Activated CD4-positive, alpha-beta T cell treated with anti-CD3 and anti-CD28 coated beads, Interleukin-2, amount 50 U/mL, for 16 hours (primary cell): ENCODE results near the gene LRWD1.
A peak's percentile ranks its signal among the peaks of the same experiment; 100 is the strongest.

Experiments used
- DNase-seq: peaks from one replicate; pipeline ENCODE4 v3.0.0-alpha.2; 2020

Gene LRWD1

GRCh38 chr7:102464577-102465280 is at the start of gene LRWD1, which contains the start of gene ALKBH4:
Gene LRWD1, plus strand, starts transcription at chr7:102464984. Its CDS starts 97 bp downstream, at chr7:102465081.
Gene ALKBH4, minus strand, starts transcription at chr7:102464863. Its CDS starts 27 bp downstream, at chr7:102464836.
- DNase-seq, result peak; percentile 96

DNA sequence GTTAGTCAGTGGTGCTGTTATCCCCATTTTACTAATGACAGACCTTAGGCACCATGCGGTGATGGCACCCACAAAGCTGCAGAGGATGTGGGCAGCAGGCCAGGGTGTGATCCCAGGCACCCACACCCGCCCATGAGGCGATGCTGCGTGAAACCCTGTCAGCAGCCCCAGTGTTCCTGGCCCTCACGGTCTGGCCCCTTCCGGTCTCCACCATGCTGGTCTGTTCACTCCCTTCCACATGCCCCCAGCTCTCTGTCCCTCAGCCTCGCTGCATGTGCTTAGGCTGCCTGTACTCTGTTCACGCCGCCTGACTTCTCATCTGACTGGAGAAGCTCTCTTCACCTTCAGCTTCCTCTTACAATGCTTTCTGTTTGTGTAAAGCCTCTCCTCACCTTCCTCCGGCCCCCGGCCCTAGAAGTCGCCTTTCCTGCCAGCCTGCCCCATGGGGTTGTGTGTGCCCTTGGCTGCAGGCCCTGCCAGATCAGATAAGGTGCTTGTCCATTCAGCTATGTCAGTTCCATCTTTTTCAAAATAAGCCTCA is 49.0 kb upstream of the LRWD1 start:
- peak; percentile 85 for DNase-seq

DNA sequence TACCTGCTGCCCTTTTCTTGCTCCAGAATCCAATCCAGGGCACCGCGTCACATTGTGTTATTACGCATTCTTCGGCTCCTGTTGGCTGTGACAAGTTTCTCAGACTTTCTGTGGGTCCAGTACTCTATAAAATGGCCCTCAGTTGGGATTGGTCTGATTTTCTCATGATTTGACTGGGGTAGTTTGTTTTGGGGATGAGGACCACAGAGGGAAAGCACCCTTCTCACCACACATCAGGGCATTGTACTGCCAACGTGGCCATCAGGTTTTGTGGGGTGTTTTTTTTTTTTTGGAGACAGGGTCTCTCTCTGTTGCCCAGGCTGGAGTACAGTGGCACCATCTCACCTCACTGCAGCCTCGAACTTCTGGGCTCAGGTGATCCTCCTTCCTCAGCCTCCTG is 48.4 kb upstream of the LRWD1 start:
- DNase-seq, result no peak

DNA sequence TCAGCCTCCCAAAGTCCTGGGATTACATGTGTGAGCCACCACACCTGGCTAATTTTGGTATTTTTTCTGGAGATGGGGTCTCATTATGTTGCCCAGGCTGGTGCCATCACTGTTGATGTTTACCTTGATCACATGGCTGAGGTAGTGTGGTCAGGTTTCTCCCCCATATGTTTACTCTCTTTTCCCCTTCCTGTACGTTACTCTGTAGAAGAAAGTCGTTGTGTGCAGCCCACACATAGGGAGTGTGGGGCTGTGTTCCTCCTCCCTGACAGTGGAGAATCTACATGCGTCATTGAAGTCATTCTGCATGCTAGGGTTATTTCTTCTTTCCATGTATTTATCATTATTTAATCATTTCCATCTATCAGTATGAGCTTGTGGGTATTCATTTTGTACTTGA is 47.7 kb upstream of the LRWD1 start:
- no peak for DNase-seq

- DNase-seq, result no peak
Observed at GRCh38 chr7:102418592-102418991, 46.2 kb upstream of the LRWD1 start.

GRCh38 chr7:102421706-102422240 is 43.0 kb upstream of the LRWD1 start:
- DNase-seq, result no peak

DNA sequence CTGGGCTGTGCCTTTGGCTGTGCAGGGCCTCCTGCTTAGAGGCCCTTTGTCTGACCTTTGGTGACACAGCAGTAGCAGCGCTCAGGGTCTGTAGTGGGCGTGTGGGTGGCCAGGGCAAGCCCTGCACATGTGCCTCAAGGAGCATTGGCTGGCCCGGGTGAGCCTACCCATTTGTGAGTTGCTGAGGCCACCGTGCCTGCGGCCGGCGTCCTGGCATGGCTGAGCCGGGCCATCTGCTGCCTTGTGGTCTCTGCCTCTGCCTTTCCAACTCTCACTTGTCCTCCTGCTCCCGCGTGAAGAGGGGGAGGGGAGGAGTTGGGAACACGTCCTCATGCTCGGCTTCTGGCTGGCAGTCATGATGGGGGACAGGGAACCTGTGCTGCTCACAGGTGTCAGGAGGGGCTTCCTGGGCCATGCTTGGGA is 40.6 kb upstream of the LRWD1 start:
- no peak for DNase-seq

DNA sequence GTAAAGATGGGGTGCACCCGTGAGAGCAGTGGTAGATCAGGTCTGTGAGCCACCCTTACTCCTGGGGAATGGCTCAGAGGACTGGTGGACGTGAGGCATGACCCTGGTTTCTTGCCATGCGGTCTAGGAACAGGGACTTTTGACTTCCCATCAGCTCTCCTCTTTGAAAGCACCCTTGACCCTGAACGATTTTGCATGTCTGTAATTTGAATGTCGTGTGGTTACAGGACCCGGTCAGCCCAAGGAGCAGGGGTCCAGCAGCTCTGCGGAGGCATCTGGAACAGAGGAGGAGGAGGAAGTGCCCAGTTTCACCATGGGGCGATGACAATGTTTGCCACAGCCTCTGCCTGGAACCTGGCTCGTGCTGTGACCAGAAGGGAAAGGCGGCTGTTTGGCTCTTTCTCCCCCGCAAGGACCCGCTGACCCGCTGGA is 40.0 kb upstream of the LRWD1 start:
- no peak for DNase-seq

- peak; percentile 93 for DNase-seq
Observed at GRCh38 chr7:102425639-102426267, 39.0 kb upstream of the LRWD1 start.

- DNase-seq, result peak; percentile 91
Observed at GRCh38 chr7:102426268-102427018, 38.3 kb upstream of the LRWD1 start.

DNA sequence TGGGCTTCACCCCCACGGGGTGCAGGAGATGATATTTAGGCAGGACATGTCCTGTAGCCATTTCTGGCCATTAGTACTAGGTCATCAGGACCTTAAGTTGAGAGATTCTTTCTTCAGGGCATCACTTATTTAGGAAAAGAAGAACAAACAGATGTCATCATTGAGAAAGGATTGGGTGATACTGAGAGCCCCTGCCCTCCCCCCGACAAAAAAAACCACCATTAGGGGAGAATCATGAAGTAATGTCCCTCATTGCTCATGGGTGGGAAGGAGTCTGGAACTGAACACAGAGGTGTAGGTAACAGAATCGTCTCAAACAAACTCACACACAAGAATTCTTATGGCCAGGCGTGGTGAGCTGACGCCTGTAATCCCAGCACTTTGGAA is 37.8 kb upstream of the LRWD1 start:
- DNase-seq, result no peak

DNA sequence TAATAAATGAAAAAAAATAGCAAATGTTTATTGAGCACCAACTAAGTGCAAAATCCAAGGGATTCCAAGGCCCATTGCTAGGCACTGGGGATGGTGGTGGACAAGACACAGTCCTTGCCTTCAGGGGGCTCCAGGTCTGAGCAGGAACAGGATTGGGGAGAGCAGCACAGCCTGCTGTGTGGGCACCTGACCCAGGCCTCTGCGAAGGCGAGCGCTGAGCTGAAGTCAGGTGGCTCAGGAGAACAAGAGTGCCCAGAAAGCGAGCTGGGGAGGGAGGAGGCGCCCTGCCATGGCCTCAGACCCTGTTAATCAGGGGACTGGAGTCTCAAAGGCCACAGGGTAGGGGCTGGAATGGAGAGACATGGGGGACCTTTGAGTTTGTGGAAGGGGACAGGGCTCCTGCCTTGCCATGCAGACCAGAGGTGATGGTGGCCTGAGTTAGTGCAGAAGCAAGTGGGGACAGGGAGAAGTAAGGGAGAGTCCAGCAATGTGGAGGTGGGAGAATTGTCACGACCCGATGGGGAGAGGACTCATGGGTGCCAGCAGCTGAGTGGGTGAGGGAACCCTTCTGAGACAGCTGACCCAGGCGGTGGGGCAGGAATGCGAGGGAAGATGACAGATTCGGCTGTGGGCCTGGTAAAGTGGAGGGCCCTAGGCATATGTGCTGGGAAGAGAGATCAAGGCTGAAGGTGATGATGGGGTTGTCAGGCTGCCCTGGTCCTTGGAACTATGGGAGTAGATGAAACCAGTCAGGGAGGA is 35.5 kb upstream of the LRWD1 start:
- no peak for DNase-seq

DNA sequence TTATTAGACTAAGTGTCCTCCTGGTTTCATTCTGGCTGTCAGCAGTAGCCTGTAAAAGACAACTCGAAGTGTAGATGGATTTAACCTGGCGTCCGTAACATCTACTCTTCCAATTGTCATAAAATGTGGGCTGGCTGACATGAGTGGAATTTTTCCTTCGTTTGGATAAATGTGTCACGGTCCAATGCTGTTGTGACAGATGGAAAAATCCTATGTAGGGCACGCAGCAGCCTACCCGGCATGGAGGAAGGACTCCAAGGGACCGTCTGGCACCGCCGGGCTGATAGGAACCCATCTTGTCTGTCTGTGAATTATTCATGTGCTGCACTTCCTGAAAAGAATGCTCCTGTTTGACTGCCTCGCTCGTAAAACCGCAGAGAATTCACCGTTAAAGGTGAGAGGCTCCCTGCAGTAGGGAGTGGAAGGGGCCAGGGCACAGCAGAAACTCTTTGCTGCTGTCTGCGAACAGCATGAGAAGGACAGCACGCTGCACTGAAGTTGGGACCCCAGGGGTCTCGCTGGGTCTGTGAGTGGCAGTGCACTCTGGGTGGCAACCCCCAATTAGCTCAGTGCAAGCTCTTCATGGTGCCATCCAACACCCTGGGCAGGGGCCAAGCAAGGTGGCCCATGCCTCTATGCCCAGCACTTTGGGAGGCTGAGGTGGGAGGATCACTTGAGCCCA is 33.0 kb upstream of the LRWD1 start:
- DNase-seq, result peak; percentile 71

- no peak for DNase-seq
Observed at GRCh38 chr7:102432442-102433218, 32.2 kb upstream of the LRWD1 start.

DNA sequence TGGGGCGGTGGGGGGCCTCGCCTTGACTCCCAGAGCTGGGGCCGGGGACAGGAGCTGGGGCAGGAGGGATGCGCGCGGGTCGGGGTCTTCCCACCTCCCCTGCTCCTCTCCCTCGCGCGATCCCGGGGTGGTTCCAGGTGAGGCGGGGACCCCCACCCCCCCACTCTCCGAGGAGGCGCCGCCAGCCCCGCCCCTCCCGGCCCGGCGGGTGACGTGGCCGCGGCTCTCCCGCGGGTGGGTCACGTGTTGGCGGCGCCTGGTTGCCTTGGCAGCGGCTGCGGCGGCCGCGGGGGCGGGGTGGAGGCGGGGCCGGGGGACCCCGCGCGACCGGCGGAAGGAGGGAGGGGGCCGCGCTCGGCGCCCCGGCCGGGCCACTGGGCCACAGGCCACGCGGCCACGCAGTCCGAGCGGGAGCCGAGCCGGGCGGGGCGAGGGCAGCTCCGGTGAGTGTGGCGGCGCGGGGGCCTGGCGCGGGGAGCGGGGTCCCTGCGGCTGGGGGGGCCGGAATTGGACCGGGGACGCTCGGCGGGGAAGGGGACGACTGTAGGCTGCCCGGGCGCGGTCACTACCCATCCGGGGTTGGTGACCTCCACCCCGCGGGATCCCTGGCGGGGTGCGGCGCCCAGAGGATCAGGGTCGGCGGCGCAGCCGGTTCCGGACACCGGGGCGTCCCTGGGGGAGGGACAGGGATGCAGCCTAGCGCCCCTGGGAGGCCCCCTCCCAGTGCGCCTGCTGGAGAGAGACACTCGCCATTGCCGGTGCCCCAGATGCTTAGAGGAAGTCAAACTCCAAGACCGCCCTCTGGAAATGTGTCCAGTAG is 31.4 kb upstream of the LRWD1 start, which contains the start of gene ORAI2:
Gene ORAI2 (plus strand): TSS at position 357 of the 820 bp plus-strand sequence. CDS start 5,382 bp downstream, outside the sequence.
- DNase-seq, result peak; percentile 88

DNA sequence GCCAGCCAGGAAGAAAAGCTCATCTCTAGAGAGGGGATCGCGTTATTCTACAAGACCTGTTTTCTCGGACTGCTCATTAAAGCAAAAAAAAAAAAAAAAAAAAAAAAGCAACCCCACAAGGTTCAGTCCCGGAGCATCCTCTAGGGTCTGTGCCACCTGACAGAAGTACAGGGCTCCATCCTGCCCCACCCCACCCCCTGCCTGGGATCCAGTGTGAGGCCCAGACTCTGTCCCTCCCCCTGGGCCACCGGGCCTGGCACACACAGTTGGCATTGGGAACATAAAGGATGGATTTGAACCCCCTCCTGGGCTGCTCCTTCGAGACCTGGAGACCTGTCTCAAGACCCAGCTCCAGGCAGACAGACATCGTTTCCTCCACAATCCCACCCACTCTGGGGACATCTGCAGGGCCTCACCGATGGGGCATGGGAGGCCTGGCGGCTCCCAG is 30.7 kb upstream of the LRWD1 start:
- DNase-seq, result no peak

- DNase-seq, result no peak
Observed at GRCh38 chr7:102436118-102436517, 28.7 kb upstream of the LRWD1 start.

DNA sequence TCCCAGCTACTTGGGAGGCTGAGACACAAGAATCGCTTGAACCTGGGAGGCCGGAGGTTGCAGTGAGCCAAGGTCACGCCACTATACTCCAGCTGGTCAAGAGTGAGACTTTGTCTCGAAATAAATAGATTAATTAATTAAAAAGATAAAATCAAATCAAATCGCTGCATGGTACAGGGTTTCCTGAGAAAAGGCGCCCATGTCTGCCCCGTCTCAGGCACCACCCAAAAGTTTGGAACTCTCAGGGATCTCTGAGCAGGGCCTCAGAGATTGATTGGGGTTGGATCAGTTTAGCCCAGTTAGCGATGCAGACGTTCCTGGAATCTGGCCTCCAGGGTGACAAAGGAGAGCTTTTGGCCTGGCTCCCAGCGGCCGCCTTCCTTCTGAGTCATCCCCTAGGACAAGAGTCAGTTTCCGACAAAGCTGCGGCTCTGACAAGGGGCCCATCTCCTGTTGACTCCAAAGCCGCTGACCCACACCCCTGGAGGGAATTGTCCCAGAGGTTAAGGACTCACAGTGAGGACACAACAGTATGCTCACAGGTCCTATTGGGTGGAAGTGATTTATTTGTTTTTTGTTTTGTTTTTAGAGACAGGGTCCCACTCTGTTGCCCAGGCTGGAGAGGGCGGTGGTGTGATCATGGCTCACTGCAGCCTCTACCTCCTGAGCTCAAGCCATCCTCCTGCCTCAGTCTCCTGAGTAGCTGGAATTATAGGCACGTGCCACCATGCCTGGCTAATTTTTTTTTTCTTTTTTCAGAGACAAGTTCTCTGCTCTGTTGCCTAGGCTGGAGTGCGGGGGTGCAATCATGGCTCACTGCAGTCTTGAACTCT is 24.6 kb upstream of the LRWD1 start:
- no peak for DNase-seq
